Body of pancreas (tissue), 4 donors: Measurements from ENCODE around the gene PLD1. TPM values are rescaled to one million over a fixed set of nuclear protein-coding genes. Genes with fewer than 3 reads are reported as not detected.
A peak's percentile ranks its signal among the peaks of the same experiment; 100 is the strongest.

Experiments
- ATAC-seq: fragments of 150-250 bp; one replicate; pipeline ENCODE4 v1.9.1; 2016
- DNase-seq, 4 donors: peaks; one replicate each; pipeline ENCODE4 v3.0.0-alpha.2; 2019
- H3K27ac ChIP-seq, 4 donors: fragments of 200-600 bp; sonication (generic); 1 replicate in 3 of 4; 2 replicates in 1 of 4; pipeline versions ENCODE4 v1.5.1 to v1.6.1; 2016 to 2019; ENCODE audit warnings: mild to moderate bottlenecking in 1 of 4, mixed read lengths in 1 of 4, moderate library complexity in 1 of 4
- H3K27me3 ChIP-seq, 2 donors: fragments of 200-600 bp; sonication (generic); one replicate each; pipeline ENCODE4 v1.6.0; 2016; ENCODE audit warnings: mild to moderate bottlenecking in 1 of 2
- H3K36me3 ChIP-seq, 2 donors: fragments of 200-600 bp; sonication (generic); replicated peaks in 1 of 2; 2 replicates each; pipeline ENCODE4 v1.5.1; 2016; ENCODE audit warnings: low read depth in 2 of 2; ENCODE audit not compliant: insufficient read depth in 1 of 2
- H3K4me1 ChIP-seq: fragments of 200-600 bp; sonication (generic); one replicate; pipeline ENCODE4 v1.6.0; 2016
- H3K4me3 ChIP-seq, 2 donors: fragments of 200-600 bp; sonication (generic); 1 replicate in 1 of 2; 2 replicates in 1 of 2; pipeline ENCODE4 v1.5.1; 2016 to 2019
- H3K9me3 ChIP-seq, 3 donors: fragments of 200-600 bp; sonication (generic); 1 replicate in 2 of 3; 2 replicates in 1 of 3; pipeline ENCODE4 v1.5.1; 2016
- POLR2A ChIP-seq, 3 donors: fragments of 450-650 bp; IDR thresholded peaks; one replicate each; pipeline ENCODE4 v1.6.1; 2016; ENCODE audit warnings: antibody characterized with exemption in 3 of 3, mild to moderate bottlenecking in 2 of 3
- whole genome bisulfite sequencing, 2 donors: methylation state at CpG; one replicate each; pipeline ENCODE4 v1.1.5; 2017; 5-methylcytosine and 5-hydroxymethylcytosine counted together
- intact Hi-C: fragments of 100-400 bp; cut with DNase I; formaldehyde crosslinking; loops from one replicate; pipeline ENCODE4 v1.15.1; 2023
- total RNA-seq, 2 donors: library from RNA; depleted of rRNA; stranded (reverse); fragments of >200 nt; gene quantifications; one replicate each; pipeline ENCODE4 v1.1.0, GENCODE V29; 2016
- TF ChIP-seq, protein P1 (sequence below), 7 experiments: fragments of 450-650 bp in 4 of 7; fragments of 200-600 bp in 3 of 7; sonication (generic) in 3 of 7; IDR thresholded peaks; one replicate each; pipeline ENCODE4 v1.5.1; 2016 to 2019; ENCODE audit warnings: antibody characterized with exemption in 7 of 7

Gene PLD1
- total RNA-seq, 2 donors from 2014 or later: 60.4 to 96.2 TPM

DNA sequence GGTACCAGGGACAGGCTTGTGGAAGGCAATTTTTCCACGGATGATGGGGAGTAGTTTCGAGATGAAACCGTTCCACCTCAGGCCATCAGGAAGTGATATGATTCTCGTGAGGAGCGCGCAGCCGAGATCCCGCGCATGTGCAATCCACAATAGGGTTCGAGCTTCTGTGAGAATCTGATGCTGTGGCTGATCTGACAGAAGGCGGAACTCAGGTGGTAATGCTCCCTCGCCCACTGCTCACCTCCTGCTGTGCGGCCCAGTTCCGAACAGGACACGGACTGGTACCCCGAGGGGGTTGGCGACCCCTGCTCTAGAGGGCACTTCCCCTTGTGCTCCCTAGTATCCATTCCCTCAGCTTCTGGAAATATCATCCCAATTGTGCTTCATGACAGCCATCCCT is 99.9 kb downstream of the PLD1 start:
- intact Hi-C loops: no loop called here

GRCh38 chr3:171704814-171705213 is 105.5 kb downstream of the PLD1 start:
- H3K9me3 ChIP-seq: no peaks in the 10 kb centered on the region
- ATAC-seq: no peak
- intact Hi-C loops: no loop called here
- peaks cover 0 to 2% of the 10 kb centered on the region in 2 donors for H3K36me3 ChIP-seq
- no peak overlapping the region for H3K4me3 ChIP-seq
- H3K27me3 ChIP-seq: no peaks in the 10 kb centered on the region
- no peaks in the 10 kb centered on the region for H3K4me1 ChIP-seq
- no peak for DNase-seq
- TF ChIP-seq, protein P1, sequence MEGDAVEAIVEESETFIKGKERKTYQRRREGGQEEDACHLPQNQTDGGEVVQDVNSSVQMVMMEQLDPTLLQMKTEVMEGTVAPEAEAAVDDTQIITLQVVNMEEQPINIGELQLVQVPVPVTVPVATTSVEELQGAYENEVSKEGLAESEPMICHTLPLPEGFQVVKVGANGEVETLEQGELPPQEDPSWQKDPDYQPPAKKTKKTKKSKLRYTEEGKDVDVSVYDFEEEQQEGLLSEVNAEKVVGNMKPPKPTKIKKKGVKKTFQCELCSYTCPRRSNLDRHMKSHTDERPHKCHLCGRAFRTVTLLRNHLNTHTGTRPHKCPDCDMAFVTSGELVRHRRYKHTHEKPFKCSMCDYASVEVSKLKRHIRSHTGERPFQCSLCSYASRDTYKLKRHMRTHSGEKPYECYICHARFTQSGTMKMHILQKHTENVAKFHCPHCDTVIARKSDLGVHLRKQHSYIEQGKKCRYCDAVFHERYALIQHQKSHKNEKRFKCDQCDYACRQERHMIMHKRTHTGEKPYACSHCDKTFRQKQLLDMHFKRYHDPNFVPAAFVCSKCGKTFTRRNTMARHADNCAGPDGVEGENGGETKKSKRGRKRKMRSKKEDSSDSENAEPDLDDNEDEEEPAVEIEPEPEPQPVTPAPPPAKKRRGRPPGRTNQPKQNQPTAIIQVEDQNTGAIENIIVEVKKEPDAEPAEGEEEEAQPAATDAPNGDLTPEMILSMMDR (IDR thresholded peaks at IDR 0.05): no peak
- TF ChIP-seq POLR2A (IDR thresholded peaks at IDR 0.05): no peak
- 89 to 91% methylated on average over 7 to 8 of the region's 8 CpGs for WGBS, 2 donors
- H3K27ac ChIP-seq: no peak overlapping the region

More for the DNA sequence above, 99.9 kb downstream of the PLD1 start:
- TF ChIP-seq, protein P1 (IDR thresholded peaks at IDR 0.05): no peak
- TF ChIP-seq POLR2A (IDR thresholded peaks at IDR 0.05): no peak
- H3K27ac ChIP-seq: no peak overlapping the region
- peaks cover 0 to 4% (median 0%) of the 10 kb centered on the region in 3 donors for H3K9me3 ChIP-seq
- no peak overlapping the region for H3K4me3 ChIP-seq
- WGBS, 2 donors: 95% methylated on average over 17 of the region's 17 CpGs
- peaks cover 0 to 10% of the 10 kb centered on the region in 2 donors for H3K36me3 ChIP-seq
- no peak for DNase-seq
- H3K4me1 ChIP-seq: no peaks in the 10 kb centered on the region
- no peak for ATAC-seq
- no peaks in the 10 kb centered on the region for H3K27me3 ChIP-seq

GRCh38 chr3:171704002-171704401 is 106.3 kb downstream of the PLD1 start:
- intact Hi-C loops: no loop called here
- Histone ChIP-seq H3K9me3 (no peaks in the 10 kb centered on the region), H3K27ac (no peak overlapping the region), H3K4me1 (no peaks in the 10 kb centered on the region), H3K27me3 (no peaks in the 10 kb centered on the region), H3K36me3 (peaks cover 0 to 2% of the 10 kb centered on the region in 2 donors), H3K4me3 (no peak overlapping the region)
- TF ChIP-seq POLR2A (IDR thresholded peaks at IDR 0.05): no peak
- TF ChIP-seq, protein P1 (IDR thresholded peaks at IDR 0.05): peak in 6 of 7 experiments; percentile 41 to 59 (median 46)
- DNase-seq (peak in 3 of 4 donors; percentile 41 to 60 (median 47)), ATAC-seq (peak; percentile 52)
- 24 to 31% methylated on average over 2 of the region's 2 CpGs for WGBS, 2 donors

DNA sequence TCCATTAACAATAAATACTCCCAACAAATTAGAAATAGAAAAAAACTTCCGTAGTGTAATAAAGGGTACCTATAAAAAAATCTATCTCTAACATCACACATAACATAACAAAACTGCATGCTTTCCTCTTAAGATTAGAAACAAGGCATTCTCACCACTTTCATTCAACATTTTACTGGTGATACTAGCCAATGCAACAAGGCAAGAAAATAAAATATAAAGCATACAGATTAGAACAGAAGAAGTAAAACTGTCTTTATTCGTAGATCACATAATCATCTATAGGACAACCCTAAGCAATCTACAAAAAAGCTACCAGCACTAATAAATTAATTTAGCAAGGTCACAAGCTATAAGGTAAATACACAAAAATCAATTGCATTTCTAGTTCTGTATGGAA is 107.1 kb downstream of the PLD1 start:
- H3K4me3 ChIP-seq: no peak overlapping the region
- intact Hi-C loops: no loop called here
- DNase-seq (no peak), ATAC-seq (no peak)
- H3K4me1 ChIP-seq: no peaks in the 10 kb centered on the region
- no peaks in the 10 kb centered on the region for H3K9me3 ChIP-seq
- H3K36me3 ChIP-seq: peaks cover 0 to 2% of the 10 kb centered on the region in 2 donors
- TF ChIP-seq, protein P1 (IDR thresholded peaks at IDR 0.05): no peak
- TF ChIP-seq POLR2A (IDR thresholded peaks at IDR 0.05): no peak
- H3K27me3 ChIP-seq: no peaks in the 10 kb centered on the region
- 91 to 93% methylated on average over 2 of the region's 2 CpGs for WGBS, 2 donors
- no peak overlapping the region for H3K27ac ChIP-seq

GRCh38 chr3:171700653-171701052 is 109.6 kb downstream of the PLD1 start:
- 76 to 90% methylated on average over 1 of the region's 1 CpG for WGBS, 2 donors
- Histone ChIP-seq H3K27ac (no peak overlapping the region), H3K4me3 (no peak overlapping the region), H3K36me3 (peaks cover 0 to 4% of the 10 kb centered on the region in 2 donors), H3K9me3 (no peaks in the 10 kb centered on the region), H3K4me1 (no peaks in the 10 kb centered on the region), H3K27me3 (no peaks in the 10 kb centered on the region)
- DNase-seq (no peak), ATAC-seq (no peak)
- intact Hi-C loops: no loop called here
- TF ChIP-seq, protein P1 (IDR thresholded peaks at IDR 0.05): no peak
- TF ChIP-seq POLR2A (IDR thresholded peaks at IDR 0.05): no peak
